PC-3 (cell line): ENCODE results near the gene WDR86.

Source experiments
- EZH2 ChIP-seq: fragments of 300-600 bp; sonication (generic); IDR thresholded peaks from one replicate; pipeline ENCODE4 v1.6.1; 2017; ENCODE audit warnings: antibody characterized with exemption, mild to moderate bottlenecking, low read length; ENCODE audit not compliant: unreplicated experiment
- EZH2phosphoT487 ChIP-seq: fragments of 300-600 bp; sonication (generic); IDR thresholded peaks from 2 replicates; pipeline ENCODE4 v1.6.1; 2018; ENCODE audit warnings: mild to moderate bottlenecking, antibody characterized with exemption, low read length, borderline replicate concordance
- TF ChIP-seq, protein P1 (sequence below): fragments of 300-600 bp; sonication (generic); conservative IDR thresholded peaks from 2 replicates; pipeline ENCODE4 v1.5.1; 2017; ENCODE audit warnings: antibody characterized with exemption, low read depth, mild to moderate bottlenecking, low read length

DNA sequence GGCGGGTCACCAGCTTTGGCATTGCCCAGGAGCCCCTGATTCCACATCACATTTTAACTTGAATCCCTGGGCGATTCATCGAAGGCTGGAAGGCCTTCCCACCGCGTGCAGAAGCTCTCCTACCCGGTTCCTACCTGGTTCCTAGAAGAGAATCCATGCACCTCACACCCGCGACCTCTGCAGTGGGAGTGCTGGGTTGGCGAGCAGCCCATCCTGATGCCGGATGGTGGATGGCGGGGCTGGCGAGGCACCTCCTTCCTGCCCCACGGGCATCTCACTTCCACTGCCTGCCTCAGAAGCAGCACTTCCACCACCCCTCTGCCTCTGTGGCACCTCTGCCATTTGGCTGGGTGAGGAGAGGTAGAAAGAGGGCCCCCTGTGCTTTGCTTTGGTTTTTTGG is 36.2 kb downstream of the WDR86 start:
- TF ChIP-seq, protein P1, sequence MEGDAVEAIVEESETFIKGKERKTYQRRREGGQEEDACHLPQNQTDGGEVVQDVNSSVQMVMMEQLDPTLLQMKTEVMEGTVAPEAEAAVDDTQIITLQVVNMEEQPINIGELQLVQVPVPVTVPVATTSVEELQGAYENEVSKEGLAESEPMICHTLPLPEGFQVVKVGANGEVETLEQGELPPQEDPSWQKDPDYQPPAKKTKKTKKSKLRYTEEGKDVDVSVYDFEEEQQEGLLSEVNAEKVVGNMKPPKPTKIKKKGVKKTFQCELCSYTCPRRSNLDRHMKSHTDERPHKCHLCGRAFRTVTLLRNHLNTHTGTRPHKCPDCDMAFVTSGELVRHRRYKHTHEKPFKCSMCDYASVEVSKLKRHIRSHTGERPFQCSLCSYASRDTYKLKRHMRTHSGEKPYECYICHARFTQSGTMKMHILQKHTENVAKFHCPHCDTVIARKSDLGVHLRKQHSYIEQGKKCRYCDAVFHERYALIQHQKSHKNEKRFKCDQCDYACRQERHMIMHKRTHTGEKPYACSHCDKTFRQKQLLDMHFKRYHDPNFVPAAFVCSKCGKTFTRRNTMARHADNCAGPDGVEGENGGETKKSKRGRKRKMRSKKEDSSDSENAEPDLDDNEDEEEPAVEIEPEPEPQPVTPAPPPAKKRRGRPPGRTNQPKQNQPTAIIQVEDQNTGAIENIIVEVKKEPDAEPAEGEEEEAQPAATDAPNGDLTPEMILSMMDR: no peak
- TF ChIP-seq EZH2: no peak
- no peak for TF ChIP-seq EZH2phosphoT487
